H1 (cell line): Measurements from ENCODE around the gene GUCA1A. TPM values are rescaled to one million over a fixed set of nuclear protein-coding genes. Genes with fewer than 3 reads are reported as not detected.

Source experiments
- CTCF ChIA-PET: fragments of 300-600 bp; sonication (Branson Sonifier 250); formaldehyde crosslinking; loops from one replicate; lab custom pipeline; 2021; ENCODE audit not compliant: partially characterized antibody; lab: Charles Lee
- POLR2A ChIA-PET: fragments of 300-600 bp; sonication (Branson Sonifier 250); formaldehyde crosslinking; loops from one replicate; lab custom pipeline; 2021; ENCODE audit warnings: inconsistent platforms; ENCODE audit not compliant: partially characterized antibody; lab: Charles Lee
- DNase-seq, 2 experiments: peaks; one replicate each; pipeline versions ENCODE4 v3.0.0 to v3.0.0-alpha.2; 2010 to 2022; ENCODE audit warnings: low spot score in 2 of 2, low read depth in 1 of 2, mixed read lengths in 1 of 2
- FAIRE-seq: peaks from 2 replicates; lab custom pipeline; 2011; peaks lifted over from hg19 to GRCh38; lab: Jason Lieb, UNC
- H2AFZ ChIP-seq: 2 replicates; pipeline ENCODE4 v1.8.1; 2012; ENCODE audit warnings: low read length, inconsistent platforms
- H2AK5ac ChIP-seq: 2 replicates; pipeline ENCODE4 v1.6.1; 2013; ENCODE audit warnings: low read depth, low read length
- H2BK120ac ChIP-seq: replicated peaks from 2 replicates; pipeline ENCODE3; 2013; ENCODE audit warnings: low read depth, low read length, inconsistent platforms
- H2BK12ac ChIP-seq: 2 replicates; pipeline ENCODE4 v1.6.1; 2013; ENCODE audit warnings: low read depth, low read length
- H2BK15ac ChIP-seq: 2 replicates; pipeline ENCODE4 v1.6.1; 2013; ENCODE audit warnings: low read length
- H2BK20ac ChIP-seq: 2 replicates; pipeline ENCODE4 v1.6.1; 2013; ENCODE audit warnings: low read length
- H2BK5ac ChIP-seq: 2 replicates; pipeline ENCODE4 v1.6.1; 2013; ENCODE audit warnings: low read depth, low read length
- H3K14ac ChIP-seq: 2 replicates; pipeline ENCODE4 v1.6.1; 2013; ENCODE audit warnings: inconsistent platforms; ENCODE audit not compliant: insufficient read length
- H3K18ac ChIP-seq: 2 replicates; pipeline ENCODE4 v1.6.1; 2013; ENCODE audit warnings: low read length; ENCODE audit errors: extremely low read depth
- H3K23ac ChIP-seq: 2 replicates; pipeline ENCODE4 v1.6.1; 2013; ENCODE audit warnings: inconsistent platforms; ENCODE audit not compliant: insufficient read length
- H3K23me2 ChIP-seq: 2 replicates; pipeline ENCODE4 v1.6.1; 2013; ENCODE audit warnings: low read depth, low read length
- H3K27ac ChIP-seq: 2 replicates; pipeline ENCODE4 v1.6.1; 2011; ENCODE audit warnings: low read depth, low read length, inconsistent platforms
- H3K27me3 ChIP-seq, 4 experiments: replicated peaks in 1 of 4; 1 replicate in 1 of 4; 2 replicates in 3 of 4; pipeline versions ENCODE4 v1.6.1 to v1.8.1; 2011 to 2013; ENCODE audit warnings: low read length in 3 of 4, mild to moderate bottlenecking in 3 of 4, inconsistent platforms in 2 of 4, mixed read lengths in 2 of 4, moderate library complexity in 1 of 4; ENCODE audit not compliant: control insufficient read depth in 3 of 4, insufficient read depth in 3 of 4; ENCODE audit errors: extremely low read depth in 1 of 4
- H3K36me3 ChIP-seq, 4 experiments: 2 replicates each; pipeline versions ENCODE4 v1.6.1 to v1.8.1; 2011 to 2013; ENCODE audit warnings: mild to moderate bottlenecking in 4 of 4, low read length in 3 of 4, moderate library complexity in 2 of 4, control low read depth in 1 of 4, inconsistent platforms in 1 of 4; ENCODE audit not compliant: insufficient read depth in 4 of 4, control insufficient read depth in 2 of 4
- H3K4ac ChIP-seq: replicated peaks from 2 replicates; pipeline ENCODE3; 2013; ENCODE audit warnings: low read length, low read depth, mixed read lengths, inconsistent platforms; ENCODE audit not compliant: insufficient read length
- H3K4me1 ChIP-seq, 4 experiments: replicated peaks in 1 of 4; 1 replicate in 1 of 4; 2 replicates in 3 of 4; pipeline versions ENCODE4 v1.6.1 to v1.8.1; 2011 to 2013; ENCODE audit warnings: low read length in 3 of 4, inconsistent platforms in 2 of 4, mixed read lengths in 1 of 4; ENCODE audit not compliant: insufficient read depth in 4 of 4, control insufficient read depth in 3 of 4
- H3K4me2 ChIP-seq, 2 experiments: 2 replicates each; pipeline versions ENCODE4 v1.6.1 to v1.8.1; 2011 to 2013; ENCODE audit warnings: low read depth in 2 of 2, low read length in 2 of 2, control low read depth in 1 of 2, inconsistent platforms in 1 of 2, mild to moderate bottlenecking in 1 of 2; ENCODE audit not compliant: insufficient read depth in 1 of 2
- H3K4me3 ChIP-seq, 4 experiments: fragments of 200-600, 300-600 bp in 1 of 4; sonication (generic), shearing (Covaris generic), sonication (Bioruptor Twin) in 1 of 4; 2 replicates each; pipeline versions ENCODE4 v1.5.1 to v1.8.1; 2011 to 2016; ENCODE audit warnings: low read length in 4 of 4, low read depth in 3 of 4, control low read depth in 2 of 4, inconsistent platforms in 2 of 4, mild to moderate bottlenecking in 2 of 4, mixed read lengths in 1 of 4, moderate library complexity in 1 of 4; ENCODE audit not compliant: insufficient read depth in 2 of 4; ENCODE audit errors: extremely low read depth in 1 of 4
- H3K56ac ChIP-seq: replicated peaks from 2 replicates; pipeline ENCODE3; 2013; ENCODE audit warnings: low read depth, mild to moderate bottlenecking, mixed read lengths, low read length, inconsistent platforms; ENCODE audit not compliant: insufficient read length
- H3K79me1 ChIP-seq: 2 replicates; pipeline ENCODE4 v1.6.1; 2013; ENCODE audit warnings: low read depth, low read length, control low read depth
- H3K79me2 ChIP-seq, 2 experiments: 2 replicates each; pipeline versions ENCODE4 v1.6.1 to v1.8.1; 2012 to 2013; ENCODE audit warnings: low read length in 2 of 2, mild to moderate bottlenecking in 2 of 2, inconsistent platforms in 1 of 2; ENCODE audit not compliant: insufficient read depth in 2 of 2, control insufficient read depth in 1 of 2
- H3K9ac ChIP-seq, 4 experiments: replicated peaks in 1 of 4; 1 replicate in 1 of 4; 2 replicates in 3 of 4; pipeline versions ENCODE4 v1.6.1 to v1.8.1; 2011 to 2013; ENCODE audit warnings: low read depth in 3 of 4, low read length in 3 of 4, control low read depth in 2 of 4, mild to moderate bottlenecking in 2 of 4, moderate library complexity in 2 of 4, inconsistent platforms in 1 of 4; ENCODE audit errors: extremely low read depth in 1 of 4
- H3K9me3 ChIP-seq, 2 experiments: 2 replicates each; pipeline versions ENCODE4 v1.6.1 to v1.8.1; 2012 to 2013; ENCODE audit warnings: mild to moderate bottlenecking in 2 of 2, moderate library complexity in 2 of 2, control low read depth in 1 of 2, inconsistent platforms in 1 of 2, low read depth in 1 of 2, low read length in 1 of 2, mixed read lengths in 1 of 2; ENCODE audit not compliant: insufficient read depth in 2 of 2
- H4K20me1 ChIP-seq, 2 experiments: replicated peaks in 1 of 2; 2 replicates each; pipeline versions ENCODE3 to v1.8.1; 2011 to 2013; ENCODE audit warnings: inconsistent platforms in 2 of 2, low read length in 2 of 2, mild to moderate bottlenecking in 1 of 2; ENCODE audit not compliant: insufficient read depth in 2 of 2, control insufficient read depth in 1 of 2
- H4K5ac ChIP-seq: 2 replicates; pipeline ENCODE4 v1.6.1; 2013; ENCODE audit warnings: low read length, low read depth, mixed read lengths, inconsistent platforms; ENCODE audit not compliant: insufficient read length
- H4K8ac ChIP-seq: 2 replicates; pipeline ENCODE4 v1.8.0; 2013; ENCODE audit warnings: mild to moderate bottlenecking, moderate library complexity, low read length, inconsistent platforms; ENCODE audit not compliant: insufficient read depth; ENCODE audit errors: extremely low read depth
- H4K91ac ChIP-seq: replicated peaks from 2 replicates; pipeline ENCODE3; 2013; ENCODE audit warnings: low read length, mixed read lengths, inconsistent platforms; ENCODE audit not compliant: insufficient read length
- ATF2 ChIP-seq: IDR thresholded peaks from 2 replicates; pipeline ENCODE4 v1.6.1; 2012; ENCODE audit warnings: low read length, inconsistent platforms
- TAF1 ChIP-seq: IDR thresholded peaks from 2 replicates; pipeline ENCODE4 v1.6.1; 2011; ENCODE audit warnings: mild to moderate bottlenecking, low read depth, low read length
- WGBS, 2 experiments: shearing (Covaris generic) in 1 of 2; methylation state at CpG; one replicate each; pipeline versions ENCODE4 v1.1.6 to v1.1.7; 2013 to 2015; ENCODE audit warnings: low lambda C conversion rate in 2 of 2, mixed read lengths in 2 of 2, inconsistent platforms in 1 of 2, low coverage in 1 of 2, missing lambda C conversion rate in 1 of 2; ENCODE audit not compliant: insufficient replicate concordance in 2 of 2, insufficient coverage in 1 of 2, insufficient read length in 1 of 2; ENCODE audit errors: extremely low coverage in 1 of 2, missing lambda C conversion rate in 1 of 2; 5-methylcytosine and 5-hydroxymethylcytosine counted together
- polyA plus RNA-seq, 7 experiments: library from polyadenylated mRNA; depleted of rRNA in 3 of 7; stranded (reverse) in 5 of 7; unstranded in 2 of 7; fragments of >200 nt in 5 of 7; fragments of 200-250 nt in 2 of 7; gene quantifications; 1 replicate in 5 of 7; 2 replicates in 1 of 7; 4 replicates in 1 of 7; pipeline versions ENCODE4 v1.2.1 to v1.2.3, GENCODE V29; 2011 to 2013; ENCODE audit warnings: missing spikeins in 2 of 7, mixed read lengths in 2 of 7
- total RNA-seq: library from RNA; stranded (reverse); fragmentation: NEBNext Ultra II Directional; extraction: Animal tissue kit (Norgen Biotek cat#: 25700); gene quantifications from 2 replicates; pipeline ENCODE4 v1.2.1, GENCODE V29; 2021

The GUCA1A gene
- total and polyA plus RNA-seq, 2 of the 8 experiments (the other 6 are each of a cell fraction or from before 2014, with no cell fraction given), result 4.6 to 24.6 TPM

GRCh38 chr6:42158631-42159030, 14.5 kb upstream of the GUCA1A start:
- no peak overlapping the region for H2AK5ac ChIP-seq
- no peak overlapping the region for H2BK5ac ChIP-seq
- TF ChIP-seq TAF1 (no peak), ATF2 (no peak)
- H3K4ac ChIP-seq, result no peak overlapping the region
- no peak for FAIRE-seq
- no peak for DNase-seq
- no peak overlapping the region for H3K9ac ChIP-seq
- peaks cover 0 to 15% (median 9%) of the 10 kb centered on the region in 4 experiments for H3K4me1 ChIP-seq
- H3K9me3 ChIP-seq, result no peaks in the 10 kb centered on the region
- H4K20me1 ChIP-seq, result no peaks in the 10 kb centered on the region
- H2BK15ac ChIP-seq, result 0 out of 2 replicates have a peak overlapping the region, but pooled peaks have one; percentile 47
- H3K36me3 ChIP-seq, result no peaks in the 10 kb centered on the region
- no peak overlapping the region for H3K14ac ChIP-seq
- no peak overlapping the region for H3K23ac ChIP-seq
- H3K79me1 ChIP-seq, result no peaks in the 10 kb centered on the region
- no peak overlapping the region for H2AFZ ChIP-seq
- no peak overlapping the region for H3K4me2 ChIP-seq
- H2BK120ac ChIP-seq, result no peak overlapping the region
- no peak overlapping the region for H4K8ac ChIP-seq
- H4K91ac ChIP-seq, result no peak overlapping the region
- H3K23me2 ChIP-seq, result no peaks in the 10 kb centered on the region
- 76% methylated on average over 2 of the region's 2 CpGs; no CpG with 5 or more reads in 1 of the 2 experiments for WGBS, 2 experiments
- no peak overlapping the region for H4K5ac ChIP-seq
- no peak overlapping the region for H2BK12ac ChIP-seq
- ChIA-PET CTCF (interaction anchor here (1.0 to 3.0 kb wide), 5 partner anchors 16 to 63 kb away, joined by 3 to 12 read pairs (median 3); partner anchors contain the start of gene C6orf132), POLR2A (interaction anchor here (1.0 to 1.4 kb wide), 5 partner anchors 10 to 85 kb away, joined by 3 to 4 read pairs (median 3); no protein-coding TSS in a partner anchor)
- H3K56ac ChIP-seq, result no peak overlapping the region
- no peak overlapping the region for H3K18ac ChIP-seq
- H3K27me3 ChIP-seq, result peaks cover 0 to 3% (median 0%) of the 10 kb centered on the region in 4 experiments; a peak in 3 of 7 replicates
- no peak overlapping the region for H2BK20ac ChIP-seq
- no peak overlapping the region for H3K4me3 ChIP-seq
- H3K79me2 ChIP-seq, result no peaks in the 10 kb centered on the region
- H3K27ac ChIP-seq, result no peak overlapping the region
